Inflammatory macrophage treated with lipopolysaccharide for 1 hour (primary cell): ENCODE results near the gene GLIS2.

Experiments
- DNase-seq, 2 donors: peaks; one replicate each; pipeline ENCODE4 v3.0.0-alpha.2; 2020 to 2022

GLIS2 gene

DNA sequence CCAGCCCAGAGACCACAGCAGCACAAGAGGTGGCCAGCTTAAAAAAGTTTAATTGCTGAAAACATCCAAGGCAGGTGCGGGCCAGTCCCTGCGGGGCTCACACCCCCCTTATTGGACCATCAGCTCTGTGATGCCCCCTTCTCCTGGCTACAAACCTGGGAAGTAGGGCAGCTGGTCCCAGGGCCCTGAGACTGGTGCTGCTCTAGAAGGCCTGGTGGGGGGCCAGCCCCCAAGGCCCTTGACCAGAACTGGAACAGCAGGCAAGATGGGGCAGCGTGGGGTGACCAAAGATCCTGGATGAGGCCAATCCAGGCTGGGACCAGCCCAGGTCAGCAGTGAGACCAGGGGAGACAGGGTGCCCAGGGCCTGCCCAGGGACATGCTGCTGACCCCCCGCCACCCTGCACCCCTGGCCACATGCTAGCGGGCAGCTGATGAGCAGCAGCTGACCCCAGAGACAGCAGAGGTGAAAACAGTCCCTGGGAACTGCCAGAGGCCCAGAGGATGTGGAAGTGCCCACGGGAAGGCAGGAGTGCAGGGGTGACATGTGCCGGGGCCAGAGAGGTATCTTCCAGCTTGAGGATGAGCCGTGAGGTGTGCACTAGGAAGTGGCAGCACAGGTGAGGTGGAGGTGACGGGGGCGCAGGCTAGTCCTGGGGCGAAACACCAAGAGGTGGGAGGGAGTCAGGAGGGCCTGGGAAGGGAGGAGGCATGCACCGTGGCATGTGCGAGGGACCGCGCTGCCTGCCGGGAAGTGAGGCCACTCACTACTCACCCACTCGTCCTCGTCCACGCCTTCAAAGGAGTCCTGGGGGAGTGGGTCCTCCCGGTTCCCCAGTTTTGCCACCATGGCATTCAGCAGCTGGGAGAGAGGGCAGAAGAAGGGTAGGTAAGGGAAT, 38.9 kb downstream of the GLIS2 start:
- no peak for DNase-seq

DNA sequence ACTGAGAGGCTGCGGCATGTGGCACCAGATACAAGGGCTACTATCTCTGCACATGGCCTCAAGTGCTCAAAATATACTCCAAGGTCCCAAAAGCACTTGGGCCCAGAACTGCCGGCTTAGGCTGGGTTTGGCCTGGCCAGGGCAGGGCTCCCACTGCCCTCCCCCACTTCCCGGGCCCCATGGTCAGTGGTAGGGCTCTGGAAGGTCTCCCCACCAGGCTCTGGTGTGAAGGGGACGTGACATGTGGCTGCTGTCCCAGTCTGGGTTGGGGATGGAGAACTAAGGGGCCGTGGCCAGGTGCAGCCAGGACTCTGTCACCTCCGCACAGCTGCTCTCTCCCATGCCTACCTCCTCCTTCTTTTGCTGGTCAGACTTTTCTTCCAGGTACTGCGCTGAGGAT, 41.0 kb downstream of the GLIS2 start:
- DNase-seq = no peak

DNA sequence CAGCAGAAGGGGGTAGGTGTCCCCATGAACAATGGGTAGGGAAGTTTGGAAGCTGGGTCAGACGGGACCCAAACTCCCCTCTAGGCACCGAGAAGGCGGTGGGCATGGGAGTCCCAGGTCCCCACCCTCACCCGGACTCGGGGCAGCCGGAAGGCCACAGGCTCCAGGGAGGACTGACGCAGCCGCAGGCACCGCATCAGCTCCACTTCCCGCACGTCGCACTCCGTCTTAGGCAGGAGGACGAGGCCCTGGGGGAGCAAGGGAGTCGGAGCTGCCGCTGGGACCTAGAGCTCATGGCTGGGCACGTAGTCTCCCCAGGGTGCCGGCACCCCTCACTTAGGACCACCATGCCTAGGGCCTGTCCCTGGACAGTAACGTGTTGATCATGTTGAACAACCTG, 42.4 kb downstream of the GLIS2 start:
- no peak for DNase-seq

DNA sequence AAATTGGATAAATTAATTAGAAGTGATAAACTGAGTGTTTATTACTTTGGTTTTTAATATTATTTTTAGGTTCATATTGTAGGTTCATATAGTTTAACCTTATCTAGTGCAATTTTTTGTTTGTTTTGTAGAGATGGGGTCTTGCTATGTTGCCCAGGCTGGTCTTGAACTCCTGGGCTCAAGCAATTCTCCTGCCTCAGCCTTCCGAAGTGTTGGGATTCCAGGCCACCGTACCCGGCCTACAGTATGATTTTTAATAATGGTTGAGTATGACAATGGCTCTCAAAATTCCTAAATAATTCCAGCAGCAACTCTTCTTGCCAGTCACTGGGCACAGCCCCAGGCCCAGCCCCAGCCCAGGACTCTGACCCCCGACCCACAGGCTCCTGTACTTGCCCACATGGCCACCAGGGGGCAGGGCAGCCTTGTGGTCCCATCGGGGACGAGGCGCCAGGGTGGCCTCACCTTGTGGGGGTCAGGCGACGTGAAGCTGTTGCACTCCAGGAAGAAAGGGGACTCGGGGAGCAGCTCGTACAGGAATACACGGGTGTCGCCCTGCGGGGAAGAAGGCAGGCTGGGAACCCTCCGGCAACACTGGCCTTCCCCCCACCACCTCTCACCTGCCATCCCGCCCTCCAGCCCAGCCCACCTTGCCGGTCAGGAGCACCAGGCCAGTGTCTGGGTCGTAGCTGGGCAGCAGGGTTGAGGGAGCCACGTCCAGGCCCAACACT, 43.1 kb downstream of the GLIS2 start:
- DNase-seq = peak in 1 of 2 donors; percentile 51

DNA sequence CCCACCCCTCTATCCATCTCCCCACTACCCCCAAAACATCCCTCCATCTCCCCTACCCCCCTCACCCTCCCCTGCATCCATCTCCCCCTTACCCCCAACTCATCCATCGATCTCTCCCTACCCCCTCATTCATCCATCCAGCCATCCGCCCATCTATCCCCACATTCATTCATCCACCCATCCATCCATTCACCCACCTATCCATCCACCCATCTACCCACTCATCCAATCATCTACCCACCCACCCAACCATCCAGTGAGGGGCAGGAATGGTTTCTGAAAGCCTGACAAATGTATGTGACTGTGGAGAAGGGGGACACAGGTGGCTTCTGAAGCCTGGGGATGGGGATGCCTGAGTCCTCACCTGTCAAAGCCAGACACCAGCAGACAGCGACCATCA, 44.0 kb downstream of the GLIS2 start:
- DNase-seq = no peak

DNA sequence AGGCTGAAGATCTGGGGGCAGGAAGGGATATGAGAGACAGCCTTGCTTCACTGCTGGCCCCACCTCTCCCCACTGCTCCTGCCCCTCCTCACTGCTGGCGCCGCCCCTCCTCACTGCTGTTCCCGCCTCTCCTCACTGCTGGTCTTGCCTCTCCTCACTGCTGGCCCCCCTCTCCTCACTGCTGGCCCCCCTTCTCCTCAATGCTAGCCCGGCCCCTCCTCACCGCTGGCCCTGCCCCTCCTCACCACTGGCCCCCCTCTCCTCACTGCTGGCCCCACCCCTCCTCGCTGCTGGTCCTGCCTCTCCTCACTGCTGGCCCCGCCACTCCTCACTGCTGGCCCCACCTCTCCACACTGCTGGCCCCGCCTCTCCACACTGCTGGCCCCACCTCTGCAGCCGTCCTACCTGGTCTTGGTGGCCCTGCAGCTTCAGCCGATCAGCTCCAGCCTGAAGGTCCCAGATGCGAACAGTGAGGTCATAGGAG, 44.7 kb downstream of the GLIS2 start:
- no peak for DNase-seq

DNA sequence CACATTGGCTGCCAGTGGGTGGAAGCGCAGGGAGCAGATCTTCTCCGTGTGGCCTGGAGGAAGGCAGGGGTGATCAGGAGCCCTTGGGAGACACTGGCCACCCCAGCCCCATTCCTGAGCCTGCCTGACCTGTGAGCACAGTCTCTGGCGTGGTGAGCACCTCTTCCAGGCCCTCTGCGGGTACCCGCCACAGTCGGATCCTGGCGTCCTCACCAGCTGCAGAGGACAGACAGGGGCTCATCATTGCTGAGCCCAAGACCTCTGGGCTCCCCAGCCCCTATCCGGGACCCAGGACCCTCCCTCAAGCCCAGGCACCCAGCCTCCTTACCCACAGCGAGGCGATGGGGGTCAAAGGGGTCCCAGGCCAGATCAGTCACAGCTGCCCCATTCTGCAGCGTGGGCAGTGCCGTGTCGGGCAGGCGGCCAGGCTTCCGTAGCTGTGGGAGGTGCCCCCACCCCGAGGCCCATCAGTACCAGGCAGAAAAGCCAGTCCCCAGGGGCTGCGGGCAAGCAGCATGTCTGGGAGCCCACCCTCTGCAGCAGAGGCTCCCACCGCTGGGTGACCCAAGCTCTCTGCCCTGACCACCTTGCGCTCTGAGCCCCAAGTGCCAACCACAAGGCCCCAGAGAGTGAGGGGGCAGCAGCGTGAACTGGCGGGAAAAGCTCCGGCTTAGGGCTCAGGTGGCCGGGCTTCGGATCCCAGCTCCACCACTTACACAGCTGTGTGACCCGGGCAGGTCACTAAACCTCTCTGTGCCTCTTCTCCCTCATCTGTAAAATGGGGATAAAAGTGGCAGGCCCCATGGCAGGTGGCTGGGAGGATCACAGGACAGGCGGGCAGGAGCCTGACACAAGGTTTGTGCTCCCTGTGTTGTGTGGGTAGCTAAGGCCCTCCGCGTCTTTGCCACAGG, 45.4 kb downstream of the GLIS2 start:
- DNase-seq = no peak

DNA sequence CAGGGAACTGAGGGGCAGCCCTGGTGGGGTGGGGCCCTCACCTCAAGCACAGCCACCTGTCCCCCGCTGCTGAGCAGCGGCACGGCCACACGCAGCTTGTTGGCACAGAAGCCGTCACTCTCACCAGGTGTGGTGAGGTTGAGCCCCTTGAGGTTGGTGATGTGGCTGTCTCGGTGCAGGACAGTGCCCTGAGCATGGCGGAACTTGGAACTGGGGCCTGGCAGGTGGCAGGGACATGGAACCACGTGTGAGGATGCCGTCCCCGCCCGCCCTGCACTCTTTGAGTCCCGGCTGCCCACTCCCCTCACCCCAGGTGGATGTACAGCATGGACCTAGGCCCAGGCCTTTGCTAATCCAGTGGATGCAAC, 46.1 kb downstream of the GLIS2 start:
- no peak for DNase-seq

DNA sequence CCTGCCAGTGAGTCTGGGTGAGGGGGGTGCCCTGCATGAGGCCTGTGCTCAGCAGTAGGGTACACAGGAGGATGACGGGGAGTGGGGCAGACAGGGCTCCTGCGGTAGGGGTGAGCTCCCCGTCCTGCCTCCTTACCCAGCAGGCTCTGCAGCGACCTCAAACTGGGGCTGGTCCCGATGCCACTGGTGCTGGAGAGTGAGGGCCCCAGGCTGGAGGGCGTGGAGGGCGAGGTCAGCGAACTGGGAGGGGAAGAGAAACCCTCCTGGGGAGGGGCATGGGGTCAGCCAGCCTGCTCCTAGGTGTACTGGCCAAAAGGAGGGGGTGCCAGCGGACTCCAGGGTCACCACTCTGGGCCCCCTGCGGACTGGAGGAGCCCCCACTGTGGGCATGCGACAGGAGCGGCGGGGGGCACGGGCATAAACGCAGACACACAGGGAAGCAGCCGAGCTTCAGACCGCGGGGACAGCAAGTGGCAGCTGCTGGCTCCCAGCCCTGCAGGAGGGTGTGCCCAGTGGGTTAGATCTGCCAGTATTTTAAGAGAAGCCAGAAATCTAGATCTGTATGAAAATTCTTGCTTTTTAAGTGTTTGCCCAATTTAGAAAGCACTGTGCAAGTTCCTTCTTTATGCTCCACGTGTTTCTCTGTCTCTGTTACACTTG, 46.7 kb downstream of the GLIS2 start:
- no peak for DNase-seq

DNA sequence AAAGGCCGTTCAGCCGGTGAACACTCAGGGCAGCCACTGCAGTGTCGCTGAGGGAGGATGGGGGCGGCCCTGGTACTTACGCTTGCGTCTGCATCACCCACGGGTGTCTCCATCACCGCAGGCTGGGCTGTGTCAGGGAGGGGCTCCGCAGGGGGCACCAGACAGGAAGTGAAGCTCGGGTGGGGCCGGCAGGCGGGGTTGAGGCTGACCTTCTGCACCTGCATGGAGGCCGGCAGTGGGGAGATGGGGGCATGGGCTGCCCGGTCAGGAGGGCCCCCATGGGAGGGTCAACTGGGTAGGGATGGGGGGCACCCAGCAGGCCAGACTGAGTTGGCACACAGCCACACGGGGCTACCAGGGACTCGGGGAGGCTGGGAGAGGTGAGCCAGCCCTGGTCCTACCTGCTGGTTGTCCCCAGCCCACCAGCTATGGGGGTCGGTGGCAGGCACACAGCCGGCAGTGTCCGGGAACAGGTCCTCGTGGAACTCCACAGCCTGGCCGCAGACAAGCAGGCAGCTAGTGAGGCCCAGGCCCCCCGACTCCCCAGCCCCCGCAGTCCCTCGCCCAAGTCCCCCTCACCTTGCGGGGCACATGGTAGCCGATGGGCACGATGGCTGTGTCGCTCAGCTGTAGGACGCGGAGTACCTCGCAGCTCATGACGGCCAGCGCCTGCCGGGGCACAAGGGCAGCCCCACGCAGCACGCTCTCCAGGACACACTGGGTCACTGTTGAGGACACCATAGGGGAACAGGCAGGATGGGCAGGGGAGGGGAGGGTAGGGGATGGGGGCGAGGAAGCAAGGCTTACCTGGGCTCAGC, 48.5 kb downstream of the GLIS2 start:
- DNase-seq = no peak

DNA sequence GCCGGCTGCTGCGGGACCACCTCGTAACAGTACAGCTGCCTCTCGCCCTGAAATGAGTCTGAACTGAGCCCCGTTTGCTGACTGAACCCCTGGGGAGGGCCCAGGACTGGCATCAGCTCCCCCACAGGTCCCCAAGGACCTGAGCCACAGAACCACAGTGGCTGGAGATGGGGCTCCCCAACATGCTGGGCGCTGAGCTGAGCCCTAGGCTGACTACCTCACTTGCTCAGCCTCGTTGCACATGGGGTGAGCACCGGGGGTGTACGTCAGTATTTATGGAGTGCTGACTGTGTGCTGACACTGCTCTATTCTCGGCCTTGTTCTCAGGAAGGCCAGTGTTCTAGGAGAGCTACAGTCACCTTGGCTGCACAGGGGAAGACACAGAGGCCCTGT, 49.1 kb downstream of the GLIS2 start:
- no peak for DNase-seq

DNA sequence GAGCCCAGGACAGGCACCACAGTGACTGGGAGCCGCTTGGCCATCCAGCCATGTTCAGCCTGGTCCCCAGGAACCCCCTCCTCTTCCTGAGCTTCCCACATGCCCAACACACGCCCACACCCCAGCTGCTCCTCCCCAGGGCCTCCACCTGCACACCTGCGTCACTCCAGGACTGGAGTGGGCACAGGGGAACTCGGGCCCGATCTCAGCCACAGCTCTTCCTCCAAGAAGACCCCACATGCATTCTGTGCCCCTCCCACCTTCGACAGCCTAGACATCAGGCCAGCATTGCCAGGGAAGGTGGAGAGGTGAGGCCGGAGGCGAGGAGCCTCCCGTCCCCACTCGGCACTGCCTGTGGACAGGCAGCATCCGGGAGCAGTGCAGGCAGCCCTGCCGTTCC, 49.7 kb downstream of the GLIS2 start:
- DNase-seq = no peak

DNA sequence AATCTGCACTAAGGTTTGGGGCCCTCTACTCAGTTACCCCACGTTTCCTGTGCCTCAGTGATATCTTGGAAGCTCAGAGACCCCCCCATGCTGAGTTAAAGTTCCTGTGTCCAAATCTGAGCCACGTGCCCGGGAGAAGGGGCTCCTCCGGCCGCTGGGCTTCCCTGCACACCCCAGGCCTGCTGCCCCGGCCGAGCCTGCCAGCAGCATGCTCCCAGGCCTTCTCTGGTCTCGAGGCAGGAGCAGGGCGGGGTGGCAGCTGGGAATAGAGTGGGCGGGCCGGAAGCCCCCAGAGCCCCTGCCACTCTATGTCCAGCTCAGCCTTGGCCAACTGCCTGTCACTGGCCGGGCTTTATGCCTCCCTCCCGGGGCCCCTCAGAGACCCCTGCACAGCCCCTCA, 50.1 kb downstream of the GLIS2 start:
- DNase-seq = no peak

DNA sequence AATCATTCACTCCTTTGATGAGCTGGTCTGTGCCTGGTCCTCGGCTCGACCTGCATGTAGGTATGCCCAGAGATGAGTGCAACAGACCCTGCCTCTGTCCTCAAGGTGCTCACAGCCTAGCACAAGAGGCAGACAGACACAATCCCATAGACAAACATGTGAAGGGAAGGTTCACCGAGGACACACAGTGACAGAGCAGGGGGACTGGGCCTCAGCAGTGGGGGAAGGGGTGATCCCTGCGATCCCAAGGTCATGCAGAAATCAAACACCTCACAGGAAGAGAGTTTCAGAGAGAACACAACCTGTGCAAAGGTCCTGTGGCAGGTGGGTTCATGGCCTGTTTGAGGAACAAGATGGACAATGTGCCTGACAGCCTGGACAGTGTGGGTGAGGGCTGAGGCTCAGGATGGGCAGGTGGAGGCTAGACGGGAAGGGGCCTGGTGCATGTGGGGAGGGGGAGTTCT, 51.6 kb downstream of the GLIS2 start:
- no peak for DNase-seq

DNA sequence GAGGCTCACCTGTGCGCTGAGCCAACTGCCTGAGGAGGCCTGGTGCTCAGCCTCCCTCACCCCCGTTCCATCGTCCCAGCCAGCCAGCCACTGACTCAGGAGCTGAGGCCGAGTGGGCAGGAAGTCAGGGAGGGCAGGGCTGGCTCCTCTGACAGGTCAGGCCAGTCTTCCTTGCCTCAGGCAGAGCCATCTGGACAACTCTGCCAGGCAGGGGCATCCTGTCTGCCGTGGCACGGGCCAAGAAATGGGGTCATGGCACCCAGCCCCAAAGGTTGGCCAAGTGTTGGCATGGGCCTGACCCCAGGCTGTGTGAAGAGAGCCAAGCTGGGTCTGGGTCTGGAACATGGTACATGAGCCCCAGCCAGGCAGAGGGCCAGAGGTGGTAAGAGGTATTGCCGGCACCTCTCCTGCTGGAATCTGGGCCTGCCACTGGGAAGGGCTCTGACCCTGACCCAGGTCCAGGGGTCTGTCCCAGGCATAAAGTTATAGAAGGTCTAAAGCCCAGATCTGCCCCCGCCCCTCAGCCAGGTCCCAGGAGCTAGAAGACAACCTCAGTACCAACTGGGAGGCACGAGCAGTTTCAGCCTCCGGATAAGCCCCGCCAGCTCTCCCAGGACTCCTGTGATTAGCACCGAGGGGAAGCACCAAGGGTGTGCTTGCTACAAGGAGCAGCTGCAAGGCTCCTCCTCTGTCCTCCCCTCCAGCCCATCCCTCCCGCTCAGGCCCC, 53.3 kb downstream of the GLIS2 start:
- DNase-seq = no peak

DNA sequence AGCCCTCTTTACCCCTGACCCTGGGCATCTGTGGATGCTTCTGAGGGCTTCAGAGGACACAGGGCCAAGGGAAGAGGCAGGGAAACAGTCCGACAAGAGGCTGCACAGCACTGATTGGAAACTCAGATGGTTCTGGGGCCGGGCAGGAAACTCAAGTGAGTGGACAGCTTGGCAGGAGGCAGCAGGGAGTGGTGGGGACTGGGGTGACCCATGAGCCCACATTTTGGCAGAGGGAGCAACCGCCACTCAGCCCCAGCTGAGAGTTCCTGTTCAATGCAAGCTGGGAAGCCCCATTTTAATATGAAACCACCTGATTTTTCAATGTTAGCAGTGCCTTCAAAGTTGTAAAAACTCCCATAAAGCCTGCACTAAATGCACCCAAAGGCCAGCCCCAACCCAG, 54.3 kb downstream of the GLIS2 start:
- no peak for DNase-seq

DNA sequence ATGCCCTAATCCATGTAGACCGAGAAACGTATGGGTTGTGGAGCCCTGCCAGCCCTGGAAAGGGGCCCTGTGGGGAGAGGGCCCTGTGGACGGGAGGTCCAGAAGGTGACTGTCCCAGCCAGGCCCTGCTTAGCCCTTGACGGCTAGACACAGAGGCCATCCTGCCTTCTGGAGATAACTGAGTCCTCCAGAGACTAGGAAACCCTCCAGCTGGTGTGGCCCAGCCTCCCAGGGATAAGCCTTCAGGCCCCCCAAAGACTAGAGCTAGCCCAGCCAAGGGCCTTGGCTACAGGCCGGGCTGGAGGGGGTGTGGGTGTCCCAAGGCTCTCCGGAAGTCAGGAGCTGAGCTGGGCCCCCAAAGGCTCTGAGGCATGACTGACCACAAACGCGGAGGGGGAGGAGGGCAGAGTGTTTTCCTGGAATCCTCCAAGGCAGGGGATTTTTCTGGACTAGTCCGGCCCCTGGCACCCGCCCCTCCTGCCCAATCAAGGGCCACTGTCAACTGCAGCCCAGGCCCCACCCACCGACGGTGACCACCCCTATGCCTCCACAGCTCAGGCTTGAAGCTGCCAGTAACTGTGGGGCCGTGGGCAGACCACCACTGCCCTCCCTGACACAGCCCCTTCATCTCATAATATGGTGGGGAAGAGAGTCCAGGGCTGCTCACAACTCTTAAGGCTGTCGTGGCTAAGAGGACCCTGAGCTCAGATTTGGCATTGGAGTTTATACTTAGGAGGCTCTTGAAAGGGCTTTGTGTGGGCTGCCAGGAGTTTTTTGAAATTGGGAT, 54.9 kb downstream of the GLIS2 start:
- DNase-seq = no peak

DNA sequence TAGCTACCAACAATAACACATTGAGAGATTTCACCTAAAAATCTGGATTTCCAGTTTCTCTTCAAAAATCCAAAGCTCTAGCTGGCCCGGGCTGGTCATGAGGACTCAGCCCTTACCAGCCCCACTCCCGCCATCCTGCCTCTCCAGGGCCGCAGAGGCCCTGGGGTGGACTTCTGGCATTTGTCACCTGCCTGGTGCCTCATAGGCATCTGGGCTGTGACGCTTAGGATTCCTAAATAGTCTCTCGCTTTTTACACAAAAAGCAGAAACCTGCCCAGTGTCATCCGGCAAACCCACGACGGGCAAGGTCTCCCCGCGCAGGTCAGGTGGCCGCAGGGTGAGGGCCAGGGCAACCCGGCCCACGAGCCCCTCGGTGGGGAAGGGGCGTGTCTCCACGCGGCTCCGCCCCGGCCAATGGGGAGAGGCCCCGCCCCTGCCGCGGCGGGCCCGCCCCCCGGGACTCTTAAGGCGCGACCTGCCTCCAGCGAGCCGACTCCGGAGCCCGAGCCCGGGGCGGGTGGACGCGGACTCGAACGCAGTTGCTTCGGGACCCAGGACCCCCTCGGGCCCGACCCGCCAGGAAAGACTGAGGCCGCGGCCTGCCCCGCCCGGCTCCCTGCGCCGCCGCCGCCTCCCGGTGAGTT, 55.6 kb downstream of the GLIS2 start, which contains the start of gene VASN:
TSS of gene VASN (plus strand) at position 492 of the 644 bp plus-strand sequence. CDS start 9,030 bp downstream, outside the sequence.
- DNase-seq = peak; percentile 27 to 63

DNA sequence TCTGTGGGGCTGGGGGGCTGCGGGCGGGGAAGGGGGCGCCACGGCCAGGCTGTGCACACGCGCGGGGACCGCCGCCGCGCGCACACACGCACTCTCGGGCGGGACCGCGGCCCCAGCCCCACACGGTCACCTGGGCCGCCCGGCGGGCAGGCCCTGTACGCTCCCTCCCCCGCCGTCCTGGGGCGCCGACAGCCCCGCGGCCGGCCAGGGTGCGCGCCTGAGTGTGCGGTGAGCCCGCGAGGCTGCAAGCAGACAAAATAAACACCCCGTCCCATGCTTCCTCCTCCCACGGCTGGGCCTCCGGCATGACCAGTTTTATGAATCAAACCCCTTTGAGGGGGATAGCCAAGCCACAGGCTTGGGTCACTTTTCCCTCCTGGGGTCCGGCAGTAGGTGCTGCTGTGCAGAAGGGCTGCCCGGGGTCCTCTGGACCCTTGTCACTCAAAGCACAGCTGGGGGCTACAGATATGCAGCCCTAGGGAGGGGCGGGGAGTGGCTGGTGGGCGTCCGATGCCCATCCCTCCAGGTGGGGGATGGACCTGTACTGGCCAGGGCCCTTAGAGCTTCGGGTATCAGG, 56.2 kb downstream of the GLIS2 start:
- peak in 1 of 2 donors; percentile 13 for DNase-seq
